ENCODE data around the gene ALOX5.

Gene ALOX5

GRCh38 chr10:45368181-45368580, 5.8 kb upstream of the ALOX5 start:
- Histone ChIP-seq H3K27ac (no peak overlapping the region), H3K4me1 (no peaks in the 10 kb centered on the region), H3K4me3 (ENCODE audit: low read depth, low read length) (no peak overlapping the region), H3K9me3 (ENCODE audit: control insufficient read depth, low read length) (no peaks in the 10 kb centered on the region), H3K9ac (no peak overlapping the region), H3K79me2 (no peaks in the 10 kb centered on the region), H3K27me3 (ENCODE audit: control insufficient read depth, insufficient read depth, low read length) (no peaks in the 10 kb centered on the region), H3K36me3 (ENCODE audit: control insufficient read depth, insufficient read depth, low read length) (no peaks in the 10 kb centered on the region), H3K4me2 (ENCODE audit: low read length) (no peak overlapping the region), H2AFZ (no peak overlapping the region)
- no peak for TF ChIP-seq CTCF (IDR thresholded peaks at IDR 0.05)

- Histone ChIP-seq H3K27ac (no peak overlapping the region), H3K4me2 (ENCODE audit: low read length) (no peak overlapping the region), H3K27me3 (ENCODE audit: control insufficient read depth, insufficient read depth, low read length) (no peaks in the 10 kb centered on the region), H3K36me3 (ENCODE audit: control insufficient read depth, insufficient read depth, low read length) (no peaks in the 10 kb centered on the region), H2AFZ (no peak overlapping the region), H3K4me3 (ENCODE audit: low read depth, low read length) (no peak overlapping the region), H3K4me1 (peaks cover 4% of the 10 kb centered on the region), H3K79me2 (no peaks in the 10 kb centered on the region), H3K9ac (no peak overlapping the region), H3K9me3 (ENCODE audit: control insufficient read depth, low read length) (no peaks in the 10 kb centered on the region)
- TF ChIP-seq CTCF (IDR thresholded peaks at IDR 0.05) = no peak
Measured at GRCh38 chr10:45370202-45370955, 3.6 kb upstream of the ALOX5 start.

- Histone ChIP-seq H3K4me2 (ENCODE audit: low read length) (no peak overlapping the region), H3K9me3 (ENCODE audit: control insufficient read depth, low read length) (no peaks in the 10 kb centered on the region), H3K9ac (no peak overlapping the region), H3K27ac (no peak overlapping the region), H3K36me3 (ENCODE audit: control insufficient read depth, insufficient read depth, low read length) (no peaks in the 10 kb centered on the region), H3K79me2 (no peaks in the 10 kb centered on the region), H3K27me3 (ENCODE audit: control insufficient read depth, insufficient read depth, low read length) (no peaks in the 10 kb centered on the region), H2AFZ (no peak overlapping the region), H3K4me3 (ENCODE audit: low read depth, low read length) (no peak overlapping the region), H3K4me1 (peaks cover 4% of the 10 kb centered on the region)
- no peak for TF ChIP-seq CTCF (IDR thresholded peaks at IDR 0.05)
Measured at GRCh38 chr10:45371560-45371959, 2.5 kb upstream of the ALOX5 start.

- Histone ChIP-seq H3K27me3 (ENCODE audit: control insufficient read depth, insufficient read depth, low read length) (peaks cover 4% of the 10 kb centered on the region), H3K9ac (no peak overlapping the region), H3K9me3 (ENCODE audit: control insufficient read depth, low read length) (no peaks in the 10 kb centered on the region), H3K4me3 (ENCODE audit: low read depth, low read length) (no peak overlapping the region), H3K79me2 (no peaks in the 10 kb centered on the region), H2AFZ (no peak overlapping the region), H3K4me1 (peaks cover 4% of the 10 kb centered on the region), H3K36me3 (ENCODE audit: control insufficient read depth, insufficient read depth, low read length) (no peaks in the 10 kb centered on the region), H3K27ac (no peak overlapping the region), H3K4me2 (ENCODE audit: low read length) (no peak overlapping the region)
- TF ChIP-seq CTCF (IDR thresholded peaks at IDR 0.05) = no peak
Measured at GRCh38 chr10:45372251-45372951, 1.6 kb upstream of the ALOX5 start.
